Prostate gland (tissue), 1 donor: ENCODE measurements around the gene TAB3.

Experiments used
- POLR2A ChIP-seq: fragments of 450-650 bp; IDR thresholded peaks from one replicate; pipeline ENCODE4 v1.6.1; 2016; ENCODE audit warnings: antibody characterized with exemption, mild to moderate bottlenecking
- POLR2AphosphoS5 ChIP-seq: sonication (generic); formaldehyde crosslinking; IDR thresholded peaks from one replicate; pipeline ENCODE4 v1.6.1; 2017; ENCODE audit warnings: antibody characterized with exemption

DNA sequence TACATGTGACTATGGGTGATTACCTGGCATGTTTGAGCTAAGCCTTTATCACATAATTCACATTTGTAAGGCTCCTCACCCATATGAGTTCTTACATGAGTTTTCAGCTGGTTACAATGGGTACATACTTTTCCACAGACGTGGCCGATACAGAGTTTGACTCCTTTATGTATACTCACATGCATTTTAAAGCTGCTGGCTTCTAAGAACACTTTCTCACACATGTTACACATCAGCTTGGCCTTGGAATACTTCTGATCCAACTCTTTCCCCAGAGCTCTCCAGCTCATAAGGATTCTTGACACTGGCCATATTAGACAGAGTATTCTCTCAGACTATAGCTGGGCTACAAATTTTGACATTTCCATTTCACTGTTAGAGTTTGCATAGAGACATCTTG is 66.3 kb downstream of the TAB3 start:
- TF ChIP-seq POLR2AphosphoS5 (no peak), POLR2A (no peak)
